ENCODE measurements around the gene SMARCAL1. TPM values are rescaled to one million over a fixed set of nuclear protein-coding genes. Genes with fewer than 3 reads are reported as not detected.

SMARCAL1 gene
- total and polyA plus RNA-seq, 9 of the 15 experiments (the other 6 are each of a cell fraction or from before 2014, with no cell fraction given) = 8.2 to 27.9 (median 12.4) TPM

DNA sequence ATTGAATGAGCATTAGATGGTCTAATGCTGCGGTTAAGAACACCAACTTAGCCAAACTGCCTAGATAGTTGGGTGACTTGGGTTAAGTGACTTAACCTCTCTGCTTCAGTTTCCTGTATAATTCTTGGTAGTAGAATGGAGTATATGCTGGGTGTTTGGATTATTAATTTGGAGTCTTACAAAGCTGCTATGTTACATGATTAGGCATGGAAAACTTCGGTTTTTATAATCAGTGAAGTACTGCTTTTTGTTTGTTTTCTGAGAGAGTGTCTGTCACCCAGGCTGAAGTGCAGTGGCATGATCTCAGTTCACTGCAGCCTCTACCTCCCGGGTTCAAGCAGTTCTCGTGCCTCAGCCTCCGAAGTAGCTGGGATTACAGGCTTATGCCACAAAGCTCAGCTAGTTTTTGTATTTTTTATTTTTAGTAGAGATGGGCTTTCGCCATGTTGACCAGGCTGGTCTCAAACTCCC, 90.9 kb downstream of the SMARCAL1 start:
- H3K4me2 ChIP-seq (ENCODE audit: insufficient read depth, low read length) = no peak overlapping the region; the same call in 1 of the 2 replicates
- H3K27me3 ChIP-seq (ENCODE audit: control insufficient read depth in 2 of 2, insufficient read depth in 2 of 2, low read length in 2 of 2) = no peaks in the 10 kb centered on the region
- peaks cover 77% of the 10 kb centered on the region for H3K36me3 ChIP-seq (ENCODE audit: control insufficient read depth, insufficient read depth, low read length)
- no peak for DNase-seq (ENCODE audit: extremely low read depth in 1 of 4, low spot score in 3 of 4)
- WGBS (ENCODE audit: insufficient coverage, low coverage, missing lambda C conversion rate) = 86% methylated on average over 5 of the region's 6 CpGs
- H3K9ac ChIP-seq (ENCODE audit: insufficient read depth in 1 of 2, low read depth in 2 of 2, low read length in 2 of 2) = no peak overlapping the region
- ATAC-seq = no peak
- ChIA-PET POLR2A (interaction anchor here (0.7 kb wide), 1 partner anchor 18 kb away, joined by 3 read pairs; no protein-coding TSS in a partner anchor), CTCF (ENCODE audit: low intra/inter-chr PET ratio) (no interaction called here)
- TF ChIP-seq POLR2B (IDR thresholded peaks at IDR 0.05; ENCODE audit: low read depth, partially characterized antibody) (peak; percentile 42), SUPT5H (IDR thresholded peaks at IDR 0.05) (peak; percentile 45; the same call in 1 of the 2 replicates), KAT8 (IDR thresholded peaks at IDR 0.05; ENCODE audit: low read depth) (no peak), POLR2A (conservative IDR thresholded peaks at IDR 0.05) (peak; percentile 52)
- TF ChIP-seq, protein P1, sequence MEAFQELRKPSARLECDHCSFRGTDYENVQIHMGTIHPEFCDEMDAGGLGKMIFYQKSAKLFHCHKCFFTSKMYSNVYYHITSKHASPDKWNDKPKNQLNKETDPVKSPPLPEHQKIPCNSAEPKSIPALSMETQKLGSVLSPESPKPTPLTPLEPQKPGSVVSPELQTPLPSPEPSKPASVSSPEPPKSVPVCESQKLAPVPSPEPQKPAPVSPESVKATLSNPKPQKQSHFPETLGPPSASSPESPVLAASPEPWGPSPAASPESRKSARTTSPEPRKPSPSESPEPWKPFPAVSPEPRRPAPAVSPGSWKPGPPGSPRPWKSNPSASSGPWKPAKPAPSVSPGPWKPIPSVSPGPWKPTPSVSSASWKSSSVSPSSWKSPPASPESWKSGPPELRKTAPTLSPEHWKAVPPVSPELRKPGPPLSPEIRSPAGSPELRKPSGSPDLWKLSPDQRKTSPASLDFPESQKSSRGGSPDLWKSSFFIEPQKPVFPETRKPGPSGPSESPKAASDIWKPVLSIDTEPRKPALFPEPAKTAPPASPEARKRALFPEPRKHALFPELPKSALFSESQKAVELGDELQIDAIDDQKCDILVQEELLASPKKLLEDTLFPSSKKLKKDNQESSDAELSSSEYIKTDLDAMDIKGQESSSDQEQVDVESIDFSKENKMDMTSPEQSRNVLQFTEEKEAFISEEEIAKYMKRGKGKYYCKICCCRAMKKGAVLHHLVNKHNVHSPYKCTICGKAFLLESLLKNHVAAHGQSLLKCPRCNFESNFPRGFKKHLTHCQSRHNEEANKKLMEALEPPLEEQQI (IDR thresholded peaks at IDR 0.05) = no peak
- H2AFZ ChIP-seq (ENCODE audit: low read depth, low read length) = no peak overlapping the region
- intact Hi-C loops (cut with micrococcal nuclease) = no loop called here
- peaks cover 10% of the 10 kb centered on the region for H3K9me1 ChIP-seq (ENCODE audit: control insufficient read depth, insufficient read depth, low read length)
- peaks cover 0 to 2% of the 10 kb centered on the region in 2 experiments; a peak in 3 of 5 replicates for H3K4me1 ChIP-seq (replicated peaks in 1 of 2; ENCODE audit: control insufficient read depth in 2 of 2, insufficient read depth in 2 of 2, low read length in 2 of 2)
- H4K20me1 ChIP-seq (replicated peaks; ENCODE audit: control insufficient read depth, insufficient read depth, low read length) = peaks cover 38% of the 10 kb centered on the region
- BruUV-seq (replicated peaks) = no TSS peak
- no peak for FAIRE-seq
- H3K27ac ChIP-seq (ENCODE audit: extremely low read depth, low read depth, low read length) = peak overlapping the region; percentile 37; the same call in 1 of the 3 replicates
- no peak overlapping the region for H3K4me3 ChIP-seq
- H3K79me2 ChIP-seq (ENCODE audit: control insufficient read depth, insufficient read depth, low read length) = peaks cover 57% of the 10 kb centered on the region
- in situ Hi-C loops (cut with MboI) = no loop called here
- H3K9me3 ChIP-seq (replicated peaks; ENCODE audit: control insufficient read depth, insufficient read depth, low read depth, low read length) = no peaks in the 10 kb centered on the region

All from K562 (cell line).